GM18909 (cell line): ENCODE measurements around the gene NUDT21.

ENCODE experiments used
- ATAC-seq: cut with Tn5 transposase; IDR thresholded peaks from one replicate; pipeline ENCODE4 v1.9.1; 2021; ENCODE audit warnings: mild to moderate bottlenecking; ENCODE audit not compliant: unreplicated experiment, poor library complexity

NUDT21 gene

GRCh38 chr16:56463153-56463552 is 12.0 kb upstream of the NUDT21 start:
- no peak for ATAC-seq

GRCh38 chr16:56462064-56462796 is 11.1 kb upstream of the NUDT21 start:
- no peak for ATAC-seq

GRCh38 chr16:56460101-56460500 is 9.0 kb upstream of the NUDT21 start:
- no peak for ATAC-seq

- ATAC-seq, result no peak
Observed at GRCh38 chr16:56457927-56458470, 6.9 kb upstream of the NUDT21 start.

- ATAC-seq, result peak; percentile 44
Observed at GRCh38 chr16:56451753-56452689, 889 bp upstream of the NUDT21 start.

GRCh38 chr16:56450275-56450985 is 702 bp downstream of the NUDT21 start:
- ATAC-seq, result peak; percentile 31

GRCh38 chr16:56448005-56448404 is 3.1 kb downstream of the NUDT21 start:
- no peak for ATAC-seq

GRCh38 chr16:56447286-56447685 is 3.8 kb downstream of the NUDT21 start:
- ATAC-seq, result no peak

- no peak for ATAC-seq
Observed at GRCh38 chr16:56438038-56438437, 13.1 kb downstream of the NUDT21 start.

GRCh38 chr16:56436258-56436657 is 14.9 kb downstream of the NUDT21 start:
- ATAC-seq, result no peak

- ATAC-seq, result no peak
Observed at GRCh38 chr16:56428091-56428490, 23.0 kb downstream of the NUDT21 start.

- ATAC-seq, result no peak
Observed at GRCh38 chr16:56426585-56426984, 24.5 kb downstream of the NUDT21 start.

- peak; percentile 80 for ATAC-seq
Observed at GRCh38 chr16:56425439-56425832, 25.7 kb downstream of the NUDT21 start, which contains the start of gene AMFR. TSS of gene AMFR (minus strand) at chr16:56425545. CDS start at chr16:56425327, 218 bp downstream.

- peak; percentile 41 for ATAC-seq
Observed at GRCh38 chr16:56424791-56425438, 26.2 kb downstream of the NUDT21 start.

GRCh38 chr16:56424404-56424764 is 26.7 kb downstream of the NUDT21 start:
- no peak for ATAC-seq

- ATAC-seq, result no peak
Observed at GRCh38 chr16:56423584-56424403, 27.3 kb downstream of the NUDT21 start.

- no peak for ATAC-seq
Observed at GRCh38 chr16:56422896-56423441, 28.2 kb downstream of the NUDT21 start.

GRCh38 chr16:56421976-56422669 is 29.0 kb downstream of the NUDT21 start:
- no peak for ATAC-seq
